HUES64 (cell line): ENCODE data around the gene ATP10D.

ENCODE experiments used
- H3K27ac ChIP-seq: 2 replicates; pipeline ENCODE4 v1.7.0; 2013; ENCODE audit warnings: low read depth, low read length, inconsistent platforms
- H3K27me3 ChIP-seq: 2 replicates; pipeline ENCODE4 v1.6.1; 2013; ENCODE audit warnings: mild to moderate bottlenecking, low read length; ENCODE audit not compliant: insufficient read depth
- H3K36me3 ChIP-seq: 2 replicates; pipeline ENCODE4 v1.6.1; 2013; ENCODE audit warnings: mild to moderate bottlenecking, low read length; ENCODE audit not compliant: insufficient read depth
- H3K4me1 ChIP-seq: 2 replicates; pipeline ENCODE4 v1.6.1; 2013; ENCODE audit warnings: mild to moderate bottlenecking, low read length, moderate library complexity; ENCODE audit not compliant: insufficient read depth
- H3K4me3 ChIP-seq: 2 replicates; pipeline ENCODE4 v1.5.1; 2013; ENCODE audit warnings: mild to moderate bottlenecking, low read length, moderate library complexity
- H3K9ac ChIP-seq: 2 replicates; pipeline ENCODE4 v1.6.1; 2013; ENCODE audit warnings: mild to moderate bottlenecking, low read depth, low read length
- H3K9me3 ChIP-seq: 2 replicates; pipeline ENCODE4 v1.6.1; 2013; ENCODE audit warnings: low read depth, low read length; ENCODE audit not compliant: insufficient read depth
- WGBS: fragments of 150-250, 120-280 bp; methylation state at CpG from one replicate; pipeline ENCODE4 v1.1.7; 2013; ENCODE audit warnings: missing lambda C conversion rate; 5-methylcytosine and 5-hydroxymethylcytosine counted together

ATP10D gene

DNA sequence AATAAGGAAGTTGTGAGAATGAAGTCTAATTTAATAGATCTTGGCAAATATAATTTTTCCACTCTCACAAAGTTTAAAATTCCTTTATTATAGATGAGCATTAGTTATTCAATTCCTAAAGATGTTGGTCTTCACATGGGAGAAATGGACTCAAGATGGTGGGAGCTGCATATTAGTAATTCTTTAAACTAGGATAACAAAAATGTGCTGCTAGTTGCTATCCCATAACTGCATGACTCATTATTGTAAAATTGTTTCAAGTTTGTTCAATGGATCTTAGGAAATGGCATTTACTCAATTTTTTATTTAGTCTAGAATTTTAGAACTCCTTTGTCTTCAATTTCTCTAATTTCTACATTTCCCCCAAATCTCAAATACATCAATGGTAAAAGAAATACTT is 155.8 kb downstream of the ATP10D start:
- no peak overlapping the region for H3K27ac ChIP-seq

DNA sequence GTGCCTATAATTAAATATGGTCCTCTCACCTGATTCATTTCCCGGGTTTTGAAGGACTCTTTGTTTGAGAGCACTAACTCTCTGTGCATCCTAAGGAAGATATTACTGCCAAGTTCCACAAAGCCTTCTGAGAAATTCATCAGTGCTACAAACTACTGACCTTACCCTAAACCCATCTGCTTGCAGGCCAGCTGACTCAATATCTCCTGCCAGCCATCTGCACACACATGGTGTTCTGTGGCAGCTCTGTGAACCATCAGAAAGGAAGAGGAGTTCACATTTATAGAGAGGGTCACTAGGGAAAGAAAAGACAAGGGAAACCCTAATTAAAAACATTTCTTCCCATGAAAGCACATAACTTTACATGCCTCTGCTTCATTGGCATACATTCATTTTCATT is 156.7 kb downstream of the ATP10D start:
- H3K4me1 ChIP-seq = no peaks in the 10 kb centered on the region; the same call in 1 of the 2 replicates
- no peak overlapping the region for H3K27ac ChIP-seq
- WGBS = 91% methylated on average over 1 of the region's 1 CpG
- H3K27me3 ChIP-seq = no peaks in the 10 kb centered on the region
- no peak overlapping the region for H3K4me3 ChIP-seq
- H3K9me3 ChIP-seq = 0 out of 2 replicates have a peak, but pooled peaks cover 3% of the 10 kb centered on the region
- no peak overlapping the region for H3K9ac ChIP-seq
- no peaks in the 10 kb centered on the region for H3K36me3 ChIP-seq

More for the DNA sequence above, 155.8 kb downstream of the ATP10D start:
- Histone ChIP-seq H3K36me3 (no peaks in the 10 kb centered on the region), H3K9me3 (0 out of 2 replicates have a peak, but pooled peaks cover 3% of the 10 kb centered on the region), H3K4me1 (no peaks in the 10 kb centered on the region; the same call in 1 of the 2 replicates), H3K4me3 (no peak overlapping the region), H3K9ac (no peak overlapping the region), H3K27me3 (no peaks in the 10 kb centered on the region)

DNA sequence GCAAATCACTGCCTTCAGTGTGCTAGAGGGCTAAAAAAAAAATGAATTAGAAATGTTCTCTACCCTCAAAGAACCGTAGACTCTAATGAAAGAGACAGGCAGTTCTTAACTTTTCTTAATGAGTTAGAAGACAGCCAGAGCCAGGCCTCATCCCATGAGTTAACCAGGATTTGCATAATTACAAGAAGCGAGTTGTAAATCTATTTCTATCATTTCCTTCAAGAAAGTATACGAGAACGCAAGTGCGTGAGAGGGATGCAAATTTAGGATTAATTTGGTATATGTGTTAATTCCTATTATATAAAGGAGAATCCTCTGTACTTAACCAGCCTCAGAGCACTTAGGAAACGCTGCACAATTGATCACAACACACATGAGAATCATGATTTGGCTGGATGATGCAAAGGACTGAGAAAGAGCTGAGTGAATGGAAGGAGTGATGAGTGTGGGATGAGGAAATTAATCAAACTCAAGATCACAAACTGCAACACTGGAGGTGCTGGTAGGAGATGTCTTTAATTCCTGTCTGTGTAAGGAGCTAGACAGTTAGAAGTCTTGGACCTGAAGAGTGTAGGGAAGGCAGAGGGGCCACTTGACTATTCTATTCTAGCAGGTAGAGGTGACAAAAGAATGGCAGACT is 157.2 kb downstream of the ATP10D start:
- no peaks in the 10 kb centered on the region; the same call in 1 of the 2 replicates for H3K4me1 ChIP-seq
- H3K4me3 ChIP-seq = no peak overlapping the region
- no peaks in the 10 kb centered on the region for H3K36me3 ChIP-seq
- H3K9ac ChIP-seq = no peak overlapping the region
- 98% methylated on average over 2 of the region's 6 CpGs for WGBS
- 0 out of 2 replicates have a peak, but pooled peaks cover 3% of the 10 kb centered on the region for H3K9me3 ChIP-seq
- H3K27ac ChIP-seq = no peak overlapping the region
- H3K27me3 ChIP-seq = no peaks in the 10 kb centered on the region
